Astrocyte of the spinal cord (primary cell): Measurements from ENCODE around the gene GCSH.

Experiments used
- DNase-seq: peaks from one replicate; pipeline ENCODE4 v3.0.0; 2011; ENCODE audit warnings: low read depth, low spot score
- H3K4me3 ChIP-seq: 2 replicates; pipeline ENCODE4 v1.5.1; 2011; ENCODE audit warnings: low read depth, mild to moderate bottlenecking, low read length, moderate library complexity
- in situ Hi-C: cut with HindIII; loops from 2 replicates; pipeline ENCODE4 v1.10.0; 2017; ENCODE audit warnings: low sequenced_read_pairs
- TF ChIP-seq, protein P1 (sequence below): IDR thresholded peaks from 2 replicates; pipeline ENCODE4 v1.5.1; 2012; ENCODE audit warnings: low read depth, mild to moderate bottlenecking, low read length, inconsistent platforms

The GCSH gene

DNA sequence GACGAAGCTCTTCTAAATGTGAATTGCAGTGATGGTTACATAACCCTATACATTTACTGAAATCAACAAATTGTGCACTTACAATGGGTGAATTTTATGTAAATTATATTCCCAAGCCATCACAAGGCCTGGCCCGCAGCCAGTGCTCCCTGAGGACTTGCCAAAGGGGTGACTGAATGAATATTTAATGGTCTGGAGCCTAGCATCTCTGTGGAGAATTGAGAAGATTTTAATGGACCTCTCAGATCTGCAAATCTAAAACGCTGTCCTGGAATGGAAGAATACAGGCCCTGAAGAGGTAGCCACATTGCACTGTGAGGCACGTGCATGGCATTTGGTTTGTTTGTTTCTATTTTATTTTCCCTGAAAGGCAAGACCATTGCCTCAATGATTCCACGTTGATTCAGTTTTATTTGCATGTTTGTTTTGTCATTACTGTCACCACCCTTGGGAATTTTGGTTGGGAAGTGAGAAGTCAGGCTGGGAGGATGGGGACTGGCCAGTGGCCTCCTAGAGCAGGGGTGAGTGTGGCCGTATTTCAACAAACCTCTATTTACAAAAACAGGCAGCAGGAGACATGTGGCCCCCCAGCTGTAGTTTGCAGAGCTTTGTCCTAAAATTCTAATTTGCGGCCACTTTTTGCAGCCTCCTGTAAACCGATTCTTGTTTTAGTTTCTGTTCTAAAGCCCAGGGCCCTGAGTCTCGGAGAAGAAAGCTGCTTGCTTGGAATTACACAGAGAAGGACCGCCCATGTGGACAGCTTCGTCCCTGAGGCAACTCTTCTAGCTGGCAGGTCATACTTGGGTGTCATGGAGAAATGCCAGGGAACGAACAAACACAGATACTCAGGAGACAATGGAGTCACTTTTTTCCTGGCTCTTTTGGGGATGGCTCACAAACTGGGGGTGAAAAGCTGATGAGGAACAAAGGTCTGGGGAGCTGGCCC is 40.5 kb upstream of the GCSH start:
- TF ChIP-seq, protein P1, sequence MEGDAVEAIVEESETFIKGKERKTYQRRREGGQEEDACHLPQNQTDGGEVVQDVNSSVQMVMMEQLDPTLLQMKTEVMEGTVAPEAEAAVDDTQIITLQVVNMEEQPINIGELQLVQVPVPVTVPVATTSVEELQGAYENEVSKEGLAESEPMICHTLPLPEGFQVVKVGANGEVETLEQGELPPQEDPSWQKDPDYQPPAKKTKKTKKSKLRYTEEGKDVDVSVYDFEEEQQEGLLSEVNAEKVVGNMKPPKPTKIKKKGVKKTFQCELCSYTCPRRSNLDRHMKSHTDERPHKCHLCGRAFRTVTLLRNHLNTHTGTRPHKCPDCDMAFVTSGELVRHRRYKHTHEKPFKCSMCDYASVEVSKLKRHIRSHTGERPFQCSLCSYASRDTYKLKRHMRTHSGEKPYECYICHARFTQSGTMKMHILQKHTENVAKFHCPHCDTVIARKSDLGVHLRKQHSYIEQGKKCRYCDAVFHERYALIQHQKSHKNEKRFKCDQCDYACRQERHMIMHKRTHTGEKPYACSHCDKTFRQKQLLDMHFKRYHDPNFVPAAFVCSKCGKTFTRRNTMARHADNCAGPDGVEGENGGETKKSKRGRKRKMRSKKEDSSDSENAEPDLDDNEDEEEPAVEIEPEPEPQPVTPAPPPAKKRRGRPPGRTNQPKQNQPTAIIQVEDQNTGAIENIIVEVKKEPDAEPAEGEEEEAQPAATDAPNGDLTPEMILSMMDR: no peak
- in situ Hi-C loops: no loop called here
- no peak overlapping the region for H3K4me3 ChIP-seq
- peak; percentile 20 for DNase-seq

DNA sequence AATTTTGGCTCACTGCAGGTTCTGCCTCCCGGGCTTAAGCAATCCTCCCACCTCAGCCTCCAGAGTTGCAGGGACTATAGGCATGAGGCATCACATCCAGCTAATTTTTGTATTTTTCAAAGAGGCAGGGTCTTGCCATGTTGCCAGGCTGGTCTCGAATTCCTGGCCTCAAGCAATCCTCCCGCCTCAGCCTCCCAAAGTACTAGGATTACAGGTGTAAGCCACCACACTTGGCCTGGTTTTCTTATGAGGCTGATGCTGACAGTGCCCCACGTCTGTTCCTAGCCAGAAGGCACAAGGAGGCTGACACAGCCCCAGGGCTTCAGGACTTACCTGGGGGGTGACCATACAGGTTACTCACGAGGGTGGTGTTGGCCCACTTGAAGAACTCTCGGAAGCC is 33.9 kb upstream of the GCSH start:
- DNase-seq: no peak
- H3K4me3 ChIP-seq: no peak overlapping the region
- in situ Hi-C loops: no loop called here
- TF ChIP-seq, protein P1: no peak

DNA sequence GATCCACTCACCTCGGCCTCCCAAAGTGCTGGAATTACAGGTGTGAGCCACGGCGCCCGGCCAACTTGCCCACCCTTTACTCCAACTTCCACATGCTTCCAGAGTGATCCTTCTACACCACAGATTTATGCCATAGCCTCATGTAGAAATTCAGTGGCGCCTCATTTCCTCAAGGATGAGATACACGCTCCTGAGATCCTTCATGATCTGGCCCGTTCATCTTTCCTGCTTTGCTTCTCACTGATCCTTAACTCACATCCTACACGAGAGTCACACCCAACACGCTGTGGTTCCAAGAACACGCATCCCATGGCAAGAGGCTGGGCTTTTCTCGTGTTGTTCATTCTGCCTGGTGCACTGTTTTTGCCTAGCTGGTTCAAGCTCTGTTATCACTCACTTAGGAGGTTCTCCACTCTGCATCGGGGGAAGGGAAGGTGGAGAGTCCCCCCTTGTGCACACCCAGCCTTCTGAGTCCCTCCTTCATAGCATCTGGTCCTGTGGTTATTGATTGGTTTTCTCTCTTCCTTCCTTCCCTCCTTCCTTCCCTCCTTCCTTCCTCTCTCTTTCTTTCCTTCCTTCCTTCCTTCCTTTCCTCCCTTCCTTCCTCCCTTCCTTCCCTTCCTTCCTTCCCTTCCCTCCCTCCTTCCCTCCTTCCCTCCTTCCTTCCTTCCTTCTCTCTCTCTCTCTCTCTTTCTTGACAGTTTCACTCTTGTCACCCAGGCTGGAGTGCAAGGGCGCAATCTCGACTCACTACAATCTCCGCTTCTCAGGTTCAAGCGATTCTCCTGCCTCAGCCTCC is 32.7 kb upstream of the GCSH start:
- TF ChIP-seq, protein P1: no peak
- no peak for DNase-seq
- H3K4me3 ChIP-seq: no peak overlapping the region
- in situ Hi-C loops: no loop called here

DNA sequence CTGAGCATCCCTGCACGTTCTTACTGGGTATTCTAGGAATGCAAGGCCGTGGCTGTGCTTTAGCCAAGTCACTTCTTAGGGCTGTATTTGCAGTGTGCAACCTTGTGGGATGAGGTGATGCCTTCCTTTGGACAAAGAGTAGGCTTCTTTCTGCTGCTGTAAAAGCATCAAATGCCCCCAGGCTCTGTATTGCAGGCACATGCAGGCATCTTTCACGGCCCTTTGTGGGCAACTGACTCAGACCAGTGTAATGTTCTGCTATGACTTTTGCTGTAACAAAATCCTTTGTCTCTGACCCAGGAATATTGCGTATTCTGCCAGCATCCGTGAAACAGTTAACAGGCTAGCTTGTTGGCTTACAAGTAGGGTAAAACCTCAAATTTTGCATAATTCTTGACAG is 30.9 kb upstream of the GCSH start:
- DNase-seq: peak; percentile 18
- TF ChIP-seq, protein P1: no peak
- H3K4me3 ChIP-seq: no peak overlapping the region
- in situ Hi-C loops: no loop called here

DNA sequence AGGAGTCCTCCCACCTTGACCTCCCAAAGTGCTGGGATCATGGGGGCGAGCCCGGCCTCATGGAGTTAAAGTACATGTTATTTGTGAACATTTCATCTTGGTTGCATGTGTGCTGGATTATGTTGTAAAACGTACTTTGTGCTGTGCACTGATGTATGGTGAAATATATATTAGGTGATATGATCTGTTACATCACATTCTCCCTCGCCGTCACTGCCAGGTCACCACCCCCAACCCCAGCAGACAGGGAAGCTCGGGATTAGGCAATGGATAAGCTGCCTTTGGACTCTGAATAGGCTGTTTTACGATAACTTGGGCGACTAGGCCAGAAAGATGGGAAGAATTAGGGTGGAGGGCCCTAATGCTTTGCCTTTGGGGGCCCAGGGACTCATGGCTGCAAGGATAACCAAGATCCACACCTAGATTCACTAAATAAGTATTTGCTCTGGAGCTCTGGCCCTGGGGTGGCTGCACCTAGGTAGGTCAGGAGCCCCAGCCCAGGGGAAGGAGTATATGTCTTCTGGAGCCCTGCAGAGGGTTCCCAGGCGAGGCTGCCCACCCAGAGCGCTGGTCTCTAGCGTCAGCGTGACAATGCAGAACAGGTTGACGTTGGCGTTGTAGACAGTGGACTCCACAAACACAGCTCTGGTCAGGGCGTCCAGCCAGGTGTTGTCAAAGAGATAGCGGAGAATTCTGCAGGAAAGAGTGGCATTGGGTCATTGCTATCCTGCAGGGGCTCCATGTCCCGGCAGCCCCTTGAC is 27.1 kb upstream of the GCSH start:
- DNase-seq: no peak
- H3K4me3 ChIP-seq: no peak overlapping the region
- TF ChIP-seq, protein P1: no peak
- in situ Hi-C loops: no loop called here

DNA sequence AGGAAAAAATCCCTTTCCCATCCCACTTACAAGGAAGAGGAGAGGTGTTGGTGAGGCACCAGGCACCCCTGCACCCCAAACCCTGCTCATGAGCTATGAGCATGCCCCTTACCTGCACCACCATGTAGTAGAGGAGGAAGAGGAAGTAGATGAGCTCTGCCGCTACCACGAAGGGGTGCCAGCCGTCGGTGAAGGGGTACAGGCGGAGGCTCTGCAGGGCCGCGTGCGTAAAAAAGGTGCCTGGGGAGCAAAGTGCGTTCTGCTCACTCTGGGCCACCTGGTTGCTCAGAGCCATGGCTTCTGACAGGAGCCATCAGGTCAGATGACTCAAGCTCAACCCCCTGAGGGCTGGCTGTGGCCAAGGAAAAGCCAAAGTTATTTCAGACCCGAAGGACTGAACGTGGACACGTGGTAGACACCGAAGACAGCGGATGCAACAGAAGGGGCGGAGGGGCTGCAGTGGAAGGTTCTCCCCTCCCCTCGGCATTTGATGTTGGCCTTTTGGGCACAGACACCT is 25.3 kb upstream of the GCSH start:
- no peak for DNase-seq
- TF ChIP-seq, protein P1: no peak
- no peak overlapping the region for H3K4me3 ChIP-seq
- in situ Hi-C loops: no loop called here
